Mesodermal cell (in vitro differentiated cells): ENCODE results near the gene INSIG1.

Source experiments
- H3K27ac ChIP-seq: 2 replicates; pipeline ENCODE4 v1.7.0; 2013; ENCODE audit warnings: mild to moderate bottlenecking, low read depth, low read length, moderate library complexity; ENCODE audit not compliant: severe bottlenecking
- H3K36me3 ChIP-seq: 2 replicates; pipeline ENCODE4 v1.7.1; 2013; ENCODE audit warnings: mild to moderate bottlenecking, low read length, moderate library complexity; ENCODE audit not compliant: control insufficient read depth, insufficient read depth
- H3K4me1 ChIP-seq: one replicate; pipeline ENCODE4 v1.7.1; 2013; ENCODE audit warnings: mild to moderate bottlenecking, low read length; ENCODE audit not compliant: insufficient read depth, control insufficient read depth, poor library complexity, severe bottlenecking
- H3K4me3 ChIP-seq: 2 replicates; pipeline ENCODE4 v1.7.0; 2013; ENCODE audit warnings: low read length, control low read depth, mild to moderate bottlenecking; ENCODE audit not compliant: insufficient read depth, poor library complexity, severe bottlenecking; ENCODE audit errors: extremely low read depth
- H3K9me3 ChIP-seq: 2 replicates; pipeline ENCODE4 v1.7.1; 2013; ENCODE audit warnings: mild to moderate bottlenecking, low read length, moderate library complexity; ENCODE audit not compliant: control insufficient read depth
- WGBS, 2 experiments: methylation state at CpG; one replicate each; pipeline ENCODE4 v1.1.5; 2013; ENCODE audit warnings: missing lambda C conversion rate in 2 of 2; ENCODE audit not compliant: insufficient coverage in 2 of 2; 5-methylcytosine and 5-hydroxymethylcytosine counted together

Gene INSIG1

DNA sequence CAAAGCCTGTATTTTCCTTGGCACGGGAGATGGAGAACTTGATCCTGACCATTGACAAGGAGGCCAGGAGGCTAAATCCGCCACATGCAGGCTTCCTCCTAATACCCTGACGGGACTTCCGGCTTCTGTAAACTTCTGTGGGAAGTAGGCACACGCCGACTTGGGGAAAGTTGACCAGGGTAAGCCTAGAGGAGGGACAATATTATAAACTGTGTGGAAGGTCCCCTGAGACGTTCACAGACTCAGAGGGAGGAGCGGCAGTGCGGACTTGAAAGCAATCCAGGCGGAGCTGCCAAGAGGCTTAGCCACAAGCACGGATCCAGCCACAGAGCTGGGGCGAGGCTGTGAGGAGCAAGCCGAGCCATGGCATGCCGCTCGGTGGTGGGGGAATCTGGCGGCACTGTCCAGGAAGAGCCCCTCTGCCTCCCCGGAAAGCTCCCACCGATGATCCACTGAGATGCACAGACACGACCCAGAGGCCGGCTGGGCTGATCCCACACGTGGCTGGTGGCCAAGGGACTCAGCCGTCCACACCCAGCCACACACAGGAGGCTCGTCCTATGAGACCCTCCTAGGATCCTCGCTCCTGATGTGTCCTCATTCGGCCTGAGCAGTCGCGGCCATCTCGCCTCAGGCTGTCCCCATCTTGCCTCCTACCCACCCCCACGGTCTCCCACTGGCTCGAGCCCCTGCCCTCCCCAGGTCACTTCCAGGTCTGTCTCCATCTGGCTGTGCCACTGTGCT, 40.0 kb upstream of the INSIG1 start:
- Histone ChIP-seq H3K27ac (no peak overlapping the region), H3K4me1 (no peaks in the 10 kb centered on the region), H3K36me3 (no peaks in the 10 kb centered on the region), H3K9me3 (no peaks in the 10 kb centered on the region), H3K4me3 (no peak overlapping the region)
- 93 to 95% methylated on average over 29 of the region's 30 CpGs for WGBS, 2 experiments

DNA sequence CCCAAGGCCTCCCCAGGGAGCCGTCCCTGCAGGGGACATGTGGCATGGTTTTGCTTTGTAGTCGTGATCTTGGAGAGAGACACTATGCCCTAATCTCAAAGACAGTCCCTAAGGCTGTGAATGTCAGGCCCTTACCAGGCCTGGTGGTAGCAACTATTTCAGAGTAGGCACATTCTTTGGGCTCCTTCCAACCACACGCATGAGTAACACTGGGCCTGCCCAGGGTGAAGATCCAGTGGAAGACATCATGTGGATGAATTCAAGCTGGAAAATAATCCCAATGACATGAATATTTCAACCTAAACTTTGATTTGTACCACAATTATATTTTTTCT, 39.5 kb upstream of the INSIG1 start:
- 86 to 100% methylated on average over 1 of the region's 3 CpGs for WGBS, 2 experiments
- Histone ChIP-seq H3K36me3 (no peaks in the 10 kb centered on the region), H3K4me3 (no peak overlapping the region), H3K27ac (no peak overlapping the region), H3K4me1 (no peaks in the 10 kb centered on the region), H3K9me3 (no peaks in the 10 kb centered on the region)

DNA sequence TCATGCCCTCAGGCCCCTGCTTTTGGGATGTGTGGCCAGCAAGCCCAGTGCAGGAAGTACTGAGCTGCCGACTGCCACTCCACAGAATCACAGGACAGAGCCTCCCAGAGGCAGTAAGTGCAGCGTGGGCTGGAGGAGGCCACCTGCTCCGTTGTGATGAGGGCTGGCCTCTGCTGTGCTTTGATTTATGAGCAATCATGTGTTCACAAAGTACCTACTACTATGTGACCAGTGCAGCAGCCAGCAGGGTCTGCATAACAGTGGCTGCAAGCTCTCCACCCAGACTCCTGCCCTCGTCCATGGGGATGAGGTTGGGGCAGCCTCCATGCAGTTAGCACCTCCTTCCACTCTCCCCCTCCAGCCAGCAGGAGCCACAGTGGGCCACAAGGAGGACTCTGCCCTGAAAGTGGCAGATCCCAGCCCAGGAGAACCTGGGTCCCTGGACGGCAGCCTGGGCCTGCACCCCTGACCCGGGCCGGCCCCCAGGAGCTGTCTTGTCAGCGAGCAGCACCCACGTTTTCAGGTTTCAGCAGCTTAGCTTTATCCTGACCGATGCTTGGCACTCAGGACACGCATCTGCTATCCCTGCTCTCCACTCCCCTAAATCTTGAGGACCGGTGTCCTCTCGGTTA, 37.7 kb upstream of the INSIG1 start:
- H3K27ac ChIP-seq, result no peak overlapping the region
- no peak overlapping the region for H3K4me3 ChIP-seq
- H3K36me3 ChIP-seq, result no peaks in the 10 kb centered on the region
- H3K9me3 ChIP-seq, result no peaks in the 10 kb centered on the region
- WGBS, 2 experiments, result 88 to 90% methylated on average over 10 of the region's 13 CpGs
- no peaks in the 10 kb centered on the region for H3K4me1 ChIP-seq

DNA sequence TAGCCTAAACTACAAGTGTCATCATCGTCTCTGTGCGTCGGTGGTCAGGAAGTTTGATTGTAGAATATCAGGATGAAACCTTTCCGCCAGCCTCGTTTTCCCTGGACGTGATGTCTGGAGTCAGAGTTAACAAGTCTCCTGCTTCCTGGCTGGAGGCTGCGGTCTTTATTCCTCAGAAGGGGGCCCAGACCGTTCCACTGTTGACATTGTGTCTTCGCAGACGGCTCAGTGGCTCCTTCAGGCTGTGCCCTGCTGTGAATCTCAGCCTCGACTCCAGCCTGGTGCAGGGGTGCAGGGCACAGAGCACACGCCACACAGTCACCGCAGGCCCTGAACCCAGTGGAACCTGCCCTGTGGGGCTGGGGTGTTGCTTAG, 37.2 kb upstream of the INSIG1 start:
- 79 to 90% methylated on average over 7 to 12 of the region's 13 CpGs for WGBS, 2 experiments
- H3K9me3 ChIP-seq, result no peaks in the 10 kb centered on the region
- no peaks in the 10 kb centered on the region for H3K36me3 ChIP-seq
- H3K4me3 ChIP-seq, result no peak overlapping the region
- H3K27ac ChIP-seq, result no peak overlapping the region
- no peaks in the 10 kb centered on the region for H3K4me1 ChIP-seq

DNA sequence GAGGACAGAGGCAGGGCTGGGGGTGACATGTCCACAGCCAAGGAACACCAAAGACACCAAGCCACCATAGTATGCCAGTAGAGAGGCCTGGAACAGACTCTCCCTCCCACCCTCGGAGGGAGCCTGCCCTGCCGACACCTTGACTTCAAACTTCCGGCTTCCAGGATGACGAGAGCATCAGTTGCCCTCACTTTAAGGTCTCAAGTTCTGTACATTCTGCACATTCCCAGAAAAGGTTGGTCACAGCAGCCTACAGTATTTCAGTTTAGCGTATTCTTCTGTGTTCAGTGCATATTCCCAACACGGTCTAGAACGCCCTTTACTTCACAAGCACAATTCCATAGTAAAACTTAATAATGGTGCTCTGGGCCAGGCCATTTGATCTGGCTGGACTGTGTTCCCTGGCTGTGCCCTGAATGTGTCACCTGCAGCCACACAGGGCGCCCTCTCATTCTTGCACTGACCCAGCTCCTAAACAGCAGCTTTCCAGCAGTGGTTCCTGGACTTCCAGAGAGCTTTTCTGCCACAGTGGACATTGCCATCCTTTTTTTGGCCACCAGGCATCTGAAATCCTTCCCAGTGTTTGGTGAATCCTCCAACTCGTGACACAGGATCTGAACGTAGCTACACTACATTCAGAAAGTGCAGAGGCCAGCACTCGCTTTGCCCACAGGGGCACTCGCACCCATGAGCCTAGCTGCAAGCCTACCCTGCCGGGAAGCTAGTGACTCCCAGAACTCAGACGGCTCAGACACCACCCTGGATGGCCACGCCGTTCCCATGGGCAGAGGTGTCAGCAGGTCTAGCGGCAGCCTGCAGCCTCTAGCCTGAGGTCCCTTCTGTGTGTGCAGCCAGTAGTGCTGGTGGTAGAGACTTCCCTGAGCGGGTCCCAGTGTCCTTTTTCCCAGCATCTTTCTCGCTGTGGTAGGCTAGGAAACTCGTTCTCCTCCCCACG, 36.4 kb upstream of the INSIG1 start:
- H3K27ac ChIP-seq, result no peak overlapping the region
- WGBS, 2 experiments, result 90 to 94% methylated on average over 17 to 18 of the region's 21 CpGs

DNA sequence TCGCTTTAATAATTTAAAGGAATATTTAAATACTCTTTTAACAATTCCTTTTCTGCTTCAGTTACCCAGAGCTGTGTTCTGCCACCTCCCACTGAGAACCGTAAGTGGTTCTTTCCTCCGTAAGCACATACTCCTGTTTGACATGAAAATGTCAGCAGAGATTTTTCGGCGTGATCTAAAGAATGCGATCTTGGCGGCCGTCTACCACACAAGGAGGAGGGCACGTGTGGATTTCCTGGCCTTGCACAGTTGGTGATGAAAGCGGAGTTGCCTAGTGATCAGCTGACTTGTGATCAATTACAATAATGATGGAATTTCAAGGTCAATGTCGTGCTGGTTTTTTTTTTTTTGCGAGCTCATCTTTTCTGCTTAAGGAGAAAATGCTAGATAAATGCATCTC, 35.6 kb upstream of the INSIG1 start:
- Histone ChIP-seq H3K27ac (no peak overlapping the region), H3K9me3 (no peaks in the 10 kb centered on the region), H3K4me1 (no peaks in the 10 kb centered on the region), H3K36me3 (no peaks in the 10 kb centered on the region), H3K4me3 (no peak overlapping the region)
- 81 to 85% methylated on average over 10 to 11 of the region's 12 CpGs for WGBS, 2 experiments

More for the DNA sequence above, 36.4 kb upstream of the INSIG1 start:
- H3K9me3 ChIP-seq, result no peaks in the 10 kb centered on the region
- H3K4me3 ChIP-seq, result no peak overlapping the region
- no peaks in the 10 kb centered on the region for H3K36me3 ChIP-seq
- H3K4me1 ChIP-seq, result no peaks in the 10 kb centered on the region

DNA sequence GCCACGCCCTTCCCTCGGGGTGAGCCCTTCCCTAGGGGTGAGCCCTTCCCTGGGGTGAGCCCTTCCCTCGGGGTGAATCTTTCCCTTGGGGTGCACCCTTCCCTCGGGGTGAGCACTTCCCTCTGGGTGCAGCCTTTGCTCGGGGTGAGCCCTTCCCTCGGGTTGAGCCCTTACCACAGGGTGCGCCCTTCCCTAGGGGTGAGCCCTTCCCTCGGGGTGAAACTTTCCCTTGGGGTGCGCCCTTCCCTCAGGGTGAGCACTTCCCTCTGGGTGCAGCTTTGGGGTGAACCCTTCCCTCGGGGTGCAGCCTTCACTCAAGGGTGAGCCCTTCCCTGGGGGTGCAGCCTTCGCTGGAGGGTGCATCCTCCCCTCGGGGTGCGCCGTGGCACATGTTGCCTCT, 34.6 kb upstream of the INSIG1 start:
- H3K4me1 ChIP-seq, result no peaks in the 10 kb centered on the region
- WGBS, 2 experiments, result 87 to 93% methylated on average over 12 to 13 of the region's 14 CpGs
- H3K9me3 ChIP-seq, result no peaks in the 10 kb centered on the region
- no peak overlapping the region for H3K4me3 ChIP-seq
- no peaks in the 10 kb centered on the region for H3K36me3 ChIP-seq
- H3K27ac ChIP-seq, result no peak overlapping the region

DNA sequence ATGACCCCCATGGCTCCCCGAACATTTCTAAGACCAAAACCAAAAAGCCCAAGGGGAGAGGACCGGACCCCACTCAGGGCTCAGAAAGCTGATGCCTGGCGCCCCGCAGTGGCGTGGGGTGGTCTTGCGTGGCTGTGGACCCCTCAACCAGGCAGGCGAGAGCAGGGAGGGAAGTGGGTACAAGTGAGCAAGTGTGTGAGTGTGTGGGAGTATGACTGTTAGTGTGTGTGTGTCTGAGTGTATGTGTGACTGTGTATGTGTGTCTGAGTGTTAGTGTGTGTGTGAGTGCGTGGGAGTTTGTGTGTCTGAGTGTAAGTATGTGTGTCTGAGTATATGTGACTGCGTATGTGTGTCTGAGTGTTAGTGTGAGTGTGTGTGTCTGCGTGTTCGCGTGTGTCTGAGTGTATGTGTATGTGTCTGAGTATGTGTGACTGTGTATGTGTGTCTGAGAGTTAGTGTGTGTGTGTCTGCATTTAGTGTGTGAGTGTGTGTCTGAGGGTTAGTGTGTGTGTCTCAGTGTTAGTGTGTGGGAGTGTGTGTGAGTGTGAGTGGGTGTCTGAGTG, 34.0 kb upstream of the INSIG1 start:
- no peak overlapping the region for H3K4me3 ChIP-seq

DNA sequence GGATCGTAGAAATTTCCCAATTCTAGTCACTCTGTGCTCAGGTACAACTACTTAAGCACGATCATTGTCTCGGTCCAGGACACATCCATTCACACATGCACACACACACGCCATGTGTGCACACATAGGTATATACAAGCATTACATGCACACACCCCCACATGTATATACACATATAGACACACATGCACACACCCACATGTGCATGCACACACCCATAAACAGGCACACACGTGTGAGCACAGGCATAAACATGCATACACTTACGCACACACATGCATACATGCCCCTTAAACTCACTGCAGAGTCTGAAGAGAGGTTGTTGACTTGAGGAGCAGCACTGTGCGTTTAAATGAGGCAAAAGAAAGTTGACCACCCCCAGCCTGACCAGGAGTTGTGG, 32.5 kb upstream of the INSIG1 start:
- no peaks in the 10 kb centered on the region for H3K36me3 ChIP-seq

More for the DNA sequence above, 34.0 kb upstream of the INSIG1 start:
- no peaks in the 10 kb centered on the region for H3K4me1 ChIP-seq
- H3K36me3 ChIP-seq, result no peaks in the 10 kb centered on the region
- 94 to 98% methylated on average over 9 to 11 of the region's 12 CpGs for WGBS, 2 experiments
- H3K9me3 ChIP-seq, result no peaks in the 10 kb centered on the region
- no peak overlapping the region for H3K27ac ChIP-seq

DNA sequence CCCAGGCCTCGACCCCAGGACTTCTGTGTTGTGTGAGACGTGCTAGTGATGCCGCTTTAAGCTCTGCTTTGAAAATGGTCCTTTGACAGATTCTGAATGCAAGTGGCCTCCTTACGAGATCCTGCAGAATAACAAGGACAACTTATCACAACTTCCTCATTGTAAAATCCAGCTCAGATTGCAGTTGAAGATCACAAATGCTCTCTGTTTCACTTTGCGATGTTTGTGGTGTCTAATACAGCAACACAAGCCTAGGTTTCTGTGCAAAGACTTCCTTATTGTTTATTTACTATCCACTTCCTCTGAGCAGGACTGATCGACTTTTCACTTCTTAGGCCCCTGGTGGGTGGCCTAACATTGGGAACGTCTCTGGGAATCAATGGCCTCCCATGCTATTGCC, 31.7 kb upstream of the INSIG1 start:
- H3K4me3 ChIP-seq, result no peak overlapping the region
- H3K9me3 ChIP-seq, result no peaks in the 10 kb centered on the region
- H3K36me3 ChIP-seq, result no peaks in the 10 kb centered on the region
- H3K4me1 ChIP-seq, result no peaks in the 10 kb centered on the region
- WGBS, 2 experiments, result 89 to 96% methylated on average over 7 of the region's 7 CpGs
- H3K27ac ChIP-seq, result no peak overlapping the region

More for the DNA sequence above, 32.5 kb upstream of the INSIG1 start:
- Histone ChIP-seq H3K4me1 (no peaks in the 10 kb centered on the region), H3K9me3 (no peaks in the 10 kb centered on the region), H3K4me3 (no peak overlapping the region), H3K27ac (no peak overlapping the region)
- WGBS, 2 experiments, result 85 to 95% methylated on average over 3 to 5 of the region's 7 CpGs
